Osteoblast (primary cell): ENCODE results near the gene FNDC3B. TPM values are rescaled to one million over a fixed set of nuclear protein-coding genes. Genes with fewer than 3 reads are reported as not detected.
A peak's percentile ranks its signal among the peaks of the same experiment; 100 is the strongest.

Experiments used
- DNase-seq: peaks from one replicate; pipeline ENCODE4 v3.0.0; 2011; ENCODE audit warnings: low spot score, mixed read lengths; ENCODE audit not compliant: insufficient read length; ENCODE audit errors: missing footprints
- H2AFZ ChIP-seq: 2 replicates; pipeline ENCODE4 v1.6.0; 2011; ENCODE audit warnings: mild to moderate bottlenecking, low read length
- H3K27ac ChIP-seq: 2 replicates; pipeline ENCODE4 v1.5.1; 2011; ENCODE audit warnings: mild to moderate bottlenecking, low read depth, low read length, moderate library complexity
- H3K27me3 ChIP-seq: 2 replicates; pipeline ENCODE4 v1.6.0; 2012; ENCODE audit warnings: mild to moderate bottlenecking, control low read depth, inconsistent platforms, low read length, moderate library complexity; ENCODE audit not compliant: insufficient read depth
- H3K36me3 ChIP-seq: 2 replicates; pipeline ENCODE4 v1.5.1; 2011; ENCODE audit warnings: mild to moderate bottlenecking, low read length, control low read depth, moderate library complexity; ENCODE audit not compliant: insufficient read depth
- H3K4me1 ChIP-seq: 2 replicates; pipeline ENCODE4 v1.5.1; 2011; ENCODE audit warnings: mild to moderate bottlenecking, low read length, control low read depth, moderate library complexity; ENCODE audit not compliant: insufficient read depth
- H3K4me2 ChIP-seq: 2 replicates; pipeline ENCODE4 v1.6.0; 2011; ENCODE audit warnings: mild to moderate bottlenecking, low read length; ENCODE audit not compliant: insufficient read depth
- H3K4me3 ChIP-seq: fragments of 200-600 bp; sonication (generic); 3 replicates; pipeline ENCODE4 v1.5.1; 2012; ENCODE audit warnings: mild to moderate bottlenecking, low read length, inconsistent platforms; ENCODE audit not compliant: insufficient read depth
- H3K79me2 ChIP-seq: 2 replicates; pipeline ENCODE4 v1.6.0; 2012; ENCODE audit warnings: mild to moderate bottlenecking, low read length, control low read depth, inconsistent platforms; ENCODE audit not compliant: insufficient read depth
- H3K9me3 ChIP-seq: 2 replicates; pipeline ENCODE4 v1.5.1; 2011; ENCODE audit warnings: low read depth, low read length, control low read depth
- H4K20me1 ChIP-seq: 2 replicates; pipeline ENCODE4 v1.6.0; 2012; ENCODE audit warnings: mild to moderate bottlenecking, low read length, control low read depth; ENCODE audit not compliant: insufficient read depth
- total RNA-seq: library from RNA; depleted of rRNA; stranded (reverse); fragments of >200 nt; gene quantifications from 2 replicates; pipeline ENCODE4 v1.2.3, GENCODE V29; 2012
- TF ChIP-seq, protein P1 (sequence below): IDR thresholded peaks from 2 replicates; pipeline ENCODE4 v1.5.1; 2011; ENCODE audit warnings: mild to moderate bottlenecking, low read depth, low read length, moderate library complexity; ENCODE audit errors: extremely low read depth

Gene FNDC3B
- total RNA-seq, 1 donor: 179 TPM

DNA sequence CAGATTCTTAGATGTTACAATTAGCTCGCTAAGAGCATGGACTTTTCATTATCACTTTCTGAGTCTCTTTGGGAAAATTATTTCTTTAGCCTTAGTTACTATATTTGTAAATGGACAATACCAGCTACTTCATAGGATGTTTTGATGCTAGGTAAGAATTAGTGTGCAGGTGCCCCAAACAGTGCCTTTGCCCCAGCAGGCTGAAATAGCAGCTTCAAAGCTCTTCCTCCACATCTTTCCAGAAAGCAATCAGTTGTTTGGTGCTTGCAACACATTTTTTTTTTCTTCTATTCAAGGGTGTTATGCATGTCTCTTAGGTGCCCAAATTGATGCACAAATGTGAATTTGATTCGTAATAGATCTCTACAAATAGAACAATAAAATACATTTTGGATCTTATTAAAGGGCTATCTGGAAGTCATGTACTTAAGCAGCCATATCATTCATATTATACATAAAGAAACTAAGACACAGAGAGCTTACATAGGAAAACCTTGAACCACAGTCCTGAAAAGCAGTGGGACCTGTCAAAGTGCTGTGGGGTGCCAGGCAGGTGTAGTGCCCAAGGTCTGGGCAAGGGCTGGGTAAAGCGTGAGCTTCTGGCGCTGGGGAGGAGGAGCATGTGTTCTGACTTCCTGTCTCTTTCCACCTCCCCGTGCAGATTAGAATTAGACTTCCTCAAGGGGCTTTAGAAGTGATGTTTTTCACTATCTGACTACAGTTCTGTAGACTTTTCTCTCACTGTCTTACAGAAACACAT lies 62.9 kb downstream of the FNDC3B start:
- H3K9me3 ChIP-seq: no peaks in the 10 kb centered on the region
- peaks cover 79% of the 10 kb centered on the region for H4K20me1 ChIP-seq
- H3K27ac ChIP-seq: peak overlapping the region; percentile 63
- H3K36me3 ChIP-seq: no peaks in the 10 kb centered on the region
- H3K79me2 ChIP-seq: peaks cover 99% of the 10 kb centered on the region
- H3K27me3 ChIP-seq: no peaks in the 10 kb centered on the region
- H3K4me2 ChIP-seq: peak overlapping the region; percentile 31
- no peak for DNase-seq
- H3K4me1 ChIP-seq: peaks cover 59% of the 10 kb centered on the region
- H3K4me3 ChIP-seq: no peak overlapping the region
- TF ChIP-seq, protein P1, sequence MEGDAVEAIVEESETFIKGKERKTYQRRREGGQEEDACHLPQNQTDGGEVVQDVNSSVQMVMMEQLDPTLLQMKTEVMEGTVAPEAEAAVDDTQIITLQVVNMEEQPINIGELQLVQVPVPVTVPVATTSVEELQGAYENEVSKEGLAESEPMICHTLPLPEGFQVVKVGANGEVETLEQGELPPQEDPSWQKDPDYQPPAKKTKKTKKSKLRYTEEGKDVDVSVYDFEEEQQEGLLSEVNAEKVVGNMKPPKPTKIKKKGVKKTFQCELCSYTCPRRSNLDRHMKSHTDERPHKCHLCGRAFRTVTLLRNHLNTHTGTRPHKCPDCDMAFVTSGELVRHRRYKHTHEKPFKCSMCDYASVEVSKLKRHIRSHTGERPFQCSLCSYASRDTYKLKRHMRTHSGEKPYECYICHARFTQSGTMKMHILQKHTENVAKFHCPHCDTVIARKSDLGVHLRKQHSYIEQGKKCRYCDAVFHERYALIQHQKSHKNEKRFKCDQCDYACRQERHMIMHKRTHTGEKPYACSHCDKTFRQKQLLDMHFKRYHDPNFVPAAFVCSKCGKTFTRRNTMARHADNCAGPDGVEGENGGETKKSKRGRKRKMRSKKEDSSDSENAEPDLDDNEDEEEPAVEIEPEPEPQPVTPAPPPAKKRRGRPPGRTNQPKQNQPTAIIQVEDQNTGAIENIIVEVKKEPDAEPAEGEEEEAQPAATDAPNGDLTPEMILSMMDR: no peak
- H2AFZ ChIP-seq: no peak overlapping the region

DNA sequence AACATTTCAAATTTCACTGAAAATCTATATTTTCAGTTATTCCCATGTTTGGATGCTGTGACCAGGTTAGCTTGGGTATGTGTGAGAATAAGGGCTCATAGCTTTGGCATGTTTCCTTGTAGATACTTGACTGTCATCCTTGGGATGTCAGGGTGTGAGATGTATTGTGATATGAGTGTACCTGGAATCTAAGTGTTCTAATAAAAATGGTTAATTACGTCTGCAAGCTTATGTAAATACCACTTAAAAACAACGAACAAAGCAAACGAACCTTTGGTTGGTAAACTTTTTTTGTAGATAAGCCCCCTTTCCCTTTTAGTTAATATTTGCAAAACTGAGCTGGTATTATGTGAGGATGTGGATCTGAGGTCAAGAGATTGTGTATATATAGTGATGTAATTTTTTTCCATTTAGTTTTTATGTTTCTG lies 63.5 kb downstream of the FNDC3B start:
- Histone ChIP-seq H3K4me2 (peak overlapping the region; percentile 31), H2AFZ (no peak overlapping the region), H3K27me3 (no peaks in the 10 kb centered on the region), H3K9me3 (no peaks in the 10 kb centered on the region), H3K79me2 (peaks cover 100% of the 10 kb centered on the region), H3K27ac (peak overlapping the region; percentile 63), H3K4me3 (no peak overlapping the region), H4K20me1 (peaks cover 81% of the 10 kb centered on the region), H3K4me1 (peaks cover 56% of the 10 kb centered on the region), H3K36me3 (peaks cover 3% of the 10 kb centered on the region)
- TF ChIP-seq, protein P1: no peak
- DNase-seq: no peak

DNA sequence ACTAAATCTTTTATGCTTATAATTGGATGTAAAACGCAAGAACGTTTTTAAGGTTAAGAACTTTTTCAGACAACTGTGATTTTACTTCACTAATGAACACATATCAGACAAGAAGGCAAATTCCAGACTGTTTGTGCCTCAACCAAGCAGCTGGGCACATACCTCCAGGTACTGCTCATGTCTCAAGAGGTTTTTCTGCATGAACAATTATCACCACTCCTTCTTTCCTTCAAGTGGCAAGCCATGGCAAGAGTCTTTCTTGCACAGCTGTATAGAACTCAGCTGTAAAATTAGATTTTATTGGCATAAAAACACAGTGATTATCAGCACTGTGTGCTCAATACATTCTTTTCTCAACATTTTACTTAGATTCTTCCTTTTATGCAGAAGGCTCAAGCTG lies 64.3 kb downstream of the FNDC3B start:
- TF ChIP-seq, protein P1: no peak
- Histone ChIP-seq H3K79me2 (peaks cover 100% of the 10 kb centered on the region), H3K27me3 (no peaks in the 10 kb centered on the region), H4K20me1 (peaks cover 81% of the 10 kb centered on the region), H3K4me3 (peak overlapping the region; percentile 5), H3K36me3 (peaks cover 8% of the 10 kb centered on the region), H3K9me3 (no peaks in the 10 kb centered on the region), H3K4me1 (peaks cover 54% of the 10 kb centered on the region), H2AFZ (no peak overlapping the region), H3K27ac (peak overlapping the region; percentile 63), H3K4me2 (peak overlapping the region; percentile 56)
- DNase-seq: peak; percentile 62

DNA sequence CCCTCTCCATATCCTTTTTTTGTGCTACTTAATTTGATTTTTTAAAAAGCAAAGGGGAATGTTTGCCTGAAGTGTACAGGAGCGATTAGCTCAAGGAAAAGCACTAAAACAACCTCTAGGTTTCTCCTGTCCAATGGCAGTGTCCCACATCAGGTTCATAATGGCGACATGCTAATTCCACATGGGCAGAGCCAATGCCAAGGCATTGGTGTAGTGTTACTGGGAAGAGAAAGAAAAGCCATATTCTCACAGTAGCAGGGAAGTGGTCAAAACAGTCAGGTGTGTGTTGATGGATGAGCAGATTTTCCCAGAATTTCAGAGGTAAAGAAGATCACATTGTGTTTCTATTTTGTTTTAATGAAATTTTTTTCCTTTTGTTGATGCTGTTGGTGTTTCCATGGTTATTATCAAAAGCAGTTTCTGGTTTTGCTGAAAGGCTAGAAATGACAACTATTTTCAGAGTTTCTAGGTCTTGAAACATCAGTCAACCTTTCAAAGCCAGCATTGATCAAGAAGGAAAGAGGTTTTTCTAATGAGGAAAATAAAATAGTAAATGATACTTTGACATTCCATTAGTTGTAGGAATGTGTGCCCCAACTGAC lies 65.2 kb downstream of the FNDC3B start:
- Histone ChIP-seq H3K27me3 (no peaks in the 10 kb centered on the region), H3K9me3 (no peaks in the 10 kb centered on the region), H3K4me2 (peak overlapping the region; percentile 2), H3K79me2 (peaks cover 98% of the 10 kb centered on the region), H3K4me3 (no peak overlapping the region), H3K36me3 (peaks cover 8% of the 10 kb centered on the region), H3K27ac (peak overlapping the region; percentile 63), H3K4me1 (peaks cover 53% of the 10 kb centered on the region), H4K20me1 (peaks cover 78% of the 10 kb centered on the region), H2AFZ (no peak overlapping the region)
- TF ChIP-seq, protein P1: no peak
- no peak for DNase-seq
